Astrocyte (in vitro differentiated cells and primary cell): ENCODE results near the gene MRPL28.

ENCODE experiments used
- EZH2 ChIP-seq: IDR thresholded peaks from 2 replicates; pipeline ENCODE4 v1.6.1; 2012; ENCODE audit warnings: mild to moderate bottlenecking, low read length, inconsistent platforms; ENCODE audit not compliant: insufficient read depth
- TF ChIP-seq, protein P1 (sequence below): IDR thresholded peaks from 2 replicates; pipeline ENCODE4 v1.5.1; 2011; ENCODE audit warnings: low read depth, mild to moderate bottlenecking, inconsistent platforms, low read length, moderate library complexity; ENCODE audit not compliant: insufficient read depth

DNA sequence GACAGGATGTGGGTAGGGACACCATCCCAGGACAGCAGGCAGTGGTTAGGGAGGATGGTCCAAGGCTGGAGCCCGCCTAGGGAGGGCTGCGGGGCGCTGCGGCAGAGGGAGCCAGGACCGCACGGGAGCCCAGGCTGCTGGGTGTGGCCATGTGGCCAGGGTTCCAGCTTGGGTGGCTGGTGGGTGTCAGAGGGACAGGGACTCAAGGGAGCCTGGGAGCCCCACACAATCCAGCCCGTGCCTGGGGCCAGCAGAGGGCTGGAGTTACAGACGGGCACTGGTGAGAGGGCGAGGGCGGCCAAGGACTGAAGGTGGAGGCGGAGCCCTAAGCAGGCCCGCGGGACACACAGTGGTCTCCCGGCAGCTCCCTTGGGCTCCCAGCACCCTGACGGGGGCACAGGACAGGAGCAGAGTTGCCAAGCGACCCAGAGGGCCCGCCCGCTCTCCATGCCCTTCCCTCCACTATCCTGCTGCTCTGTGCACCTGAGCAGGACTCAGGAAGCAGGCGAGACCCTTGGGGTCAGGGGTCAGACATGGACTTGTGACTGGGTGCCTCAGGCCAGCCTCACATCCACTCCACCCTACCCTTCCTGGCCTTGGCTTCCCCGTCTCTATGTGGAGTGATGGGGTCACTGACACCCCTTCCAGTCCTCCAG is 7.1 kb downstream of the MRPL28 start:
- TF ChIP-seq, protein P1, sequence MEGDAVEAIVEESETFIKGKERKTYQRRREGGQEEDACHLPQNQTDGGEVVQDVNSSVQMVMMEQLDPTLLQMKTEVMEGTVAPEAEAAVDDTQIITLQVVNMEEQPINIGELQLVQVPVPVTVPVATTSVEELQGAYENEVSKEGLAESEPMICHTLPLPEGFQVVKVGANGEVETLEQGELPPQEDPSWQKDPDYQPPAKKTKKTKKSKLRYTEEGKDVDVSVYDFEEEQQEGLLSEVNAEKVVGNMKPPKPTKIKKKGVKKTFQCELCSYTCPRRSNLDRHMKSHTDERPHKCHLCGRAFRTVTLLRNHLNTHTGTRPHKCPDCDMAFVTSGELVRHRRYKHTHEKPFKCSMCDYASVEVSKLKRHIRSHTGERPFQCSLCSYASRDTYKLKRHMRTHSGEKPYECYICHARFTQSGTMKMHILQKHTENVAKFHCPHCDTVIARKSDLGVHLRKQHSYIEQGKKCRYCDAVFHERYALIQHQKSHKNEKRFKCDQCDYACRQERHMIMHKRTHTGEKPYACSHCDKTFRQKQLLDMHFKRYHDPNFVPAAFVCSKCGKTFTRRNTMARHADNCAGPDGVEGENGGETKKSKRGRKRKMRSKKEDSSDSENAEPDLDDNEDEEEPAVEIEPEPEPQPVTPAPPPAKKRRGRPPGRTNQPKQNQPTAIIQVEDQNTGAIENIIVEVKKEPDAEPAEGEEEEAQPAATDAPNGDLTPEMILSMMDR = no peak
- TF ChIP-seq EZH2 = no peak
